Measurements from ENCODE around the gene GPR84.
"Not testable (repeated sequence)": the region's sequence is repeated elsewhere in the genome, so short reads cannot be mapped to it uniquely, and the experiment has no call there.

GPR84 gene

GRCh38 chr12:54354271-54354670, 10.0 kb downstream of the GPR84 start:
- not testable (repeated sequence) for DNase-seq

GRCh38 chr12:54352891-54353874, 11.1 kb downstream of the GPR84 start:
- DNase-seq: no peak

GRCh38 chr12:54352022-54352531, 12.2 kb downstream of the GPR84 start:
- DNase-seq: peak; percentile 10

GRCh38 chr12:54351341-54351740, 12.9 kb downstream of the GPR84 start:
- DNase-seq: no peak

GRCh38 chr12:54350743-54351142, 13.5 kb downstream of the GPR84 start:
- no peak for DNase-seq

- DNase-seq: no peak
Observed at GRCh38 chr12:54349679-54350078, 14.6 kb downstream of the GPR84 start.

- no peak for DNase-seq
Observed at GRCh38 chr12:54349036-54349435, 15.2 kb downstream of the GPR84 start.

- no peak for DNase-seq
Observed at GRCh38 chr12:54341378-54342300, 22.6 kb downstream of the GPR84 start.

GRCh38 chr12:54340846-54341245, 23.4 kb downstream of the GPR84 start:
- no peak for DNase-seq

GRCh38 chr12:54338698-54339296, 25.5 kb downstream of the GPR84 start:
- no peak for DNase-seq

GRCh38 chr12:54337854-54338650, 26.2 kb downstream of the GPR84 start:
- DNase-seq: no peak

- DNase-seq: no peak
Observed at GRCh38 chr12:54337280-54337842, 26.9 kb downstream of the GPR84 start.

GRCh38 chr12:54333420-54334034, 30.8 kb downstream of the GPR84 start:
- DNase-seq: no peak

- DNase-seq: no peak
Observed at GRCh38 chr12:54331461-54331860, 32.8 kb downstream of the GPR84 start.

GRCh38 chr12:54330442-54330841, 33.8 kb downstream of the GPR84 start:
- DNase-seq: no peak

- no peak for DNase-seq
Observed at GRCh38 chr12:54329759-54330158, 34.5 kb downstream of the GPR84 start.

GRCh38 chr12:54328595-54329337, 35.5 kb downstream of the GPR84 start:
- no peak for DNase-seq

- DNase-seq: not testable (repeated sequence)
Observed at GRCh38 chr12:54325442-54326109, 38.7 kb downstream of the GPR84 start.

- DNase-seq: peak; percentile 98
Observed at GRCh38 chr12:54324617-54325441, 39.5 kb downstream of the GPR84 start, which contains the start of gene COPZ1. COPZ1 (plus strand) TSS chr12:54325131; CDS start chr12:54325164, 33 bp downstream.
